ENCODE measurements around the gene HDGFL2. TPM values are rescaled to one million over a fixed set of nuclear protein-coding genes. Genes with fewer than 3 reads are reported as not detected.

Gene HDGFL2
- polyA plus RNA-seq, 3 donors, result 7.0 to 13.2 (median 10.5) TPM

- H3K36me3 Mint-ChIP-seq, result peaks cover 0 to 2% of the 10 kb centered on the region in 2 donors
- TF ChIP-seq CTCF (IDR thresholded peaks at IDR 0.05), result no peak
- no peaks in the 10 kb centered on the region for H3K9me3 Mint-ChIP-seq
- Histone ChIP-seq H3K4me2 (replicated peaks; ENCODE audit: extremely low read depth, low read length, poor library complexity, severe bottlenecking) (no peak overlapping the region), H3K79me2 (ENCODE audit: insufficient read depth, low read length) (no peaks in the 10 kb centered on the region), H3K4me1 (ENCODE audit: control insufficient read depth in 1 of 2, insufficient read depth in 2 of 2, low read length in 2 of 2) (no peaks in the 10 kb centered on the region), H3K9ac (ENCODE audit: insufficient read depth, low read length, poor library complexity, severe bottlenecking) (no peak overlapping the region), H2AFZ (ENCODE audit: insufficient read depth, low read depth, low read length, poor library complexity, severe bottlenecking) (no peak overlapping the region), H3K36me3 (replicated peaks in 1 of 2; ENCODE audit: control insufficient read depth in 1 of 2, insufficient read depth in 2 of 2, low read length in 2 of 2) (no peaks in the 10 kb centered on the region), H3K27me3 (ENCODE audit: control insufficient read depth in 2 of 2, insufficient read depth in 2 of 2, low read length in 2 of 2) (no peaks in the 10 kb centered on the region), H3K27ac (ENCODE audit: low read depth in 1 of 2, low read length in 2 of 2) (no peak overlapping the region), H4K20me1 (ENCODE audit: insufficient read depth, low read length) (no peaks in the 10 kb centered on the region), H3K9me3 (replicated peaks in 1 of 2; ENCODE audit: control insufficient read depth in 1 of 2, insufficient read depth in 1 of 2, low read length in 2 of 2) (no peaks in the 10 kb centered on the region), H3K4me3 (replicated peaks in 1 of 3; ENCODE audit: low read depth in 2 of 3, low read length in 3 of 3) (no peak overlapping the region)
- H3K4me3 Mint-ChIP-seq, result no peak overlapping the region
- 93% methylated on average over 17 of the region's 17 CpGs for WGBS (ENCODE audit: insufficient coverage)
- H3K27ac Mint-ChIP-seq, result no peak overlapping the region
- no peak for DNase-seq
- peaks cover 3 to 10% (median 7%) of the 10 kb centered on the region in 3 donors for H3K27me3 Mint-ChIP-seq (ENCODE audit: low read depth in 3 of 3)
- intact Hi-C loops (cut with micrococcal nuclease), result no loop called here
- no peaks in the 10 kb centered on the region for H3K4me1 Mint-ChIP-seq
Observed at GRCh38 chr19:4512070-4512469, 40.0 kb downstream of the HDGFL2 start.

GRCh38 chr19:4513248-4513647 is 41.2 kb downstream of the HDGFL2 start:
- no peak overlapping the region for H3K27ac Mint-ChIP-seq
- Histone ChIP-seq H3K9ac (ENCODE audit: insufficient read depth, low read length, poor library complexity, severe bottlenecking) (no peak overlapping the region), H4K20me1 (ENCODE audit: insufficient read depth, low read length) (no peaks in the 10 kb centered on the region), H3K79me2 (ENCODE audit: insufficient read depth, low read length) (no peaks in the 10 kb centered on the region), H3K9me3 (replicated peaks in 1 of 2; ENCODE audit: control insufficient read depth in 1 of 2, insufficient read depth in 1 of 2, low read length in 2 of 2) (no peaks in the 10 kb centered on the region), H3K4me2 (replicated peaks; ENCODE audit: extremely low read depth, low read length, poor library complexity, severe bottlenecking) (no peak overlapping the region), H3K36me3 (replicated peaks in 1 of 2; ENCODE audit: control insufficient read depth in 1 of 2, insufficient read depth in 2 of 2, low read length in 2 of 2) (no peaks in the 10 kb centered on the region), H3K4me1 (ENCODE audit: control insufficient read depth in 1 of 2, insufficient read depth in 2 of 2, low read length in 2 of 2) (no peaks in the 10 kb centered on the region), H2AFZ (ENCODE audit: insufficient read depth, low read depth, low read length, poor library complexity, severe bottlenecking) (no peak overlapping the region), H3K27ac (ENCODE audit: low read depth in 1 of 2, low read length in 2 of 2) (no peak overlapping the region), H3K27me3 (ENCODE audit: control insufficient read depth in 2 of 2, insufficient read depth in 2 of 2, low read length in 2 of 2) (no peaks in the 10 kb centered on the region), H3K4me3 (replicated peaks in 1 of 3; ENCODE audit: low read depth in 2 of 3, low read length in 3 of 3) (no peak overlapping the region)
- H3K9me3 Mint-ChIP-seq, result no peaks in the 10 kb centered on the region
- H3K27me3 Mint-ChIP-seq (ENCODE audit: low read depth in 3 of 3), result peaks cover 3 to 10% (median 7%) of the 10 kb centered on the region in 3 donors
- H3K4me1 Mint-ChIP-seq, result no peaks in the 10 kb centered on the region
- no peaks in the 10 kb centered on the region for H3K36me3 Mint-ChIP-seq
- no peak for DNase-seq
- H3K4me3 Mint-ChIP-seq, result no peak overlapping the region
- WGBS (ENCODE audit: insufficient coverage), result 93% methylated on average over 17 of the region's 17 CpGs
- no peak for TF ChIP-seq CTCF (IDR thresholded peaks at IDR 0.05)
- intact Hi-C loops (cut with micrococcal nuclease), result no loop called here

All from CD14-positive monocyte (primary cell).